ENCODE measurements around the gene INPP5K.

Gene INPP5K

DNA sequence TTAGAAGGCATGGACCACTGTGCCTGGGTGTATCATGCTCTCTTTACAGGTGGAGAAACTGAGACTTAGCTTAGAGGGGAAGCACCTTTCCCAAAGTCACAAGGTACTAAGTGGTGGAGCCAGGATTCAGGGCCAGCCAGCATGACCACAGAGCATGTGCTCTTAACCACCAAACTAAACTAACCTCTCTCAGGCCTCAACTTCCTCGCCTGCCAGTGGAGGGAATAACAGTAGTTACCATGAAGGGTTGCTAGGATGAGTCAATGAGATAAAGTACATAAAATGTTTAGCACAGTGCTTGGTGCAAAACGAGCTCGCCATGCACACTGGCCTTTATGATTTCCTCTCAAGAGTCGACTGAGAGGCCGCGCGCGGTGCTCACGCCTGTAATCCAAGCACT lies 17.5 kb downstream of the INPP5K start:
- WGBS = 90% methylated on average over 9 of the region's 9 CpGs
- Histone ChIP-seq H3K27ac (ENCODE audit: low read depth, low read length) (no peak overlapping the region), H3K36me3 (ENCODE audit: insufficient read depth, low read length) (peaks cover 16% of the 10 kb centered on the region), H3K4me1 (ENCODE audit: insufficient read depth, low read length) (no peaks in the 10 kb centered on the region), H3K4me3 (ENCODE audit: low read length) (no peak overlapping the region), H3K9ac (ENCODE audit: low read depth, low read length) (no peak overlapping the region), H3K9me3 (ENCODE audit: insufficient read depth, low read depth, low read length) (no peaks in the 10 kb centered on the region), H3K27me3 (ENCODE audit: insufficient read depth, low read length) (no peaks in the 10 kb centered on the region)

DNA sequence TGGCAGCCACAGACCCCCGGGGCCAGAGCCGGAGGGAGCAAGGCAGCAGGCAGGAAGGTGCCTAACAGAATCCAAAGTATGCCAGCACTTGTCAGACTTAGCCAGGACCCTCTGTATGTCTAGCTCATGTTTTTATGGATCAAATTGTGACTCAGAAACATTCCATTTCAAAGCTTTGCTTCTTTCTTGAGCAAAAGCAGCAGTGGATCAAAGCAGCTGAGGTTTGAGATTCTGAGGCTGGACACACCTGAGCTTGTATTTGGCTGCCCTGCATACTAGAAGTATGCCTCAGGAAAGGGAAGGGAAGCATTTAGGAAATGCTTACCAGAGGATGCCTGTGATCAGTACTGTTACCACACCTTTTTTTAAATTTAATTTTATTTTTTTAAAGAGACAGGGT lies 18.2 kb downstream of the INPP5K start:
- Histone ChIP-seq H3K4me3 (ENCODE audit: low read length) (no peak overlapping the region), H3K9ac (ENCODE audit: low read depth, low read length) (no peak overlapping the region), H3K27me3 (ENCODE audit: insufficient read depth, low read length) (no peaks in the 10 kb centered on the region), H3K4me1 (ENCODE audit: insufficient read depth, low read length) (peaks cover 1% of the 10 kb centered on the region; the same call in 1 of the 2 replicates), H3K36me3 (ENCODE audit: insufficient read depth, low read length) (peaks cover 16% of the 10 kb centered on the region), H3K27ac (ENCODE audit: low read depth, low read length) (no peak overlapping the region), H3K9me3 (ENCODE audit: insufficient read depth, low read depth, low read length) (no peaks in the 10 kb centered on the region)
- WGBS = 97% methylated on average over 2 of the region's 2 CpGs

DNA sequence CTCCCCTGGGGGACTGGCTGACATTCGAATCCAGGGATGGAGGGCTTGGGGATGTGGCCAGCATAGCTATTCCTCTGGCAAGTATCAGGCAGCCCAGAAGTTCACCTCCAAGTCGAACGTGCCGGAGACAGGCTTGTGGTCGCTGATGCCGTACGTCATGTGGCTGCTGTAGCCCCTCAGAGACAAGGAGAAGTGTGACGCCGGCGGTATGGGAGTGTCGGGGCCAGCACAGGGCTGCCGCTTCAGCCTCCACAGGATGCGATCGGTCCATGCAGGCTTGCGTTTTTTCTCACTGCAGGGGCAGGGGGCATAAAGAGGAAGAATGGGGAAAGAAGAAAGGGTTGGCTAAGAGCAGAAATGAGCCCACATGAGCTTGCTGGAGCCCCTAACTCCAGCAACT lies 18.6 kb downstream of the INPP5K start:
- peaks cover 16% of the 10 kb centered on the region for H3K36me3 ChIP-seq (ENCODE audit: insufficient read depth, low read length)
- no peak overlapping the region for H3K4me3 ChIP-seq (ENCODE audit: low read length)
- no peak overlapping the region for H3K27ac ChIP-seq (ENCODE audit: low read depth, low read length)
- no peak overlapping the region for H3K9ac ChIP-seq (ENCODE audit: low read depth, low read length)
- H3K9me3 ChIP-seq (ENCODE audit: insufficient read depth, low read depth, low read length) = no peaks in the 10 kb centered on the region
- 90% methylated on average over 15 of the region's 15 CpGs for WGBS
- H3K4me1 ChIP-seq (ENCODE audit: insufficient read depth, low read length) = peaks cover 5% of the 10 kb centered on the region; the same call in 1 of the 2 replicates
- H3K27me3 ChIP-seq (ENCODE audit: insufficient read depth, low read length) = no peaks in the 10 kb centered on the region

DNA sequence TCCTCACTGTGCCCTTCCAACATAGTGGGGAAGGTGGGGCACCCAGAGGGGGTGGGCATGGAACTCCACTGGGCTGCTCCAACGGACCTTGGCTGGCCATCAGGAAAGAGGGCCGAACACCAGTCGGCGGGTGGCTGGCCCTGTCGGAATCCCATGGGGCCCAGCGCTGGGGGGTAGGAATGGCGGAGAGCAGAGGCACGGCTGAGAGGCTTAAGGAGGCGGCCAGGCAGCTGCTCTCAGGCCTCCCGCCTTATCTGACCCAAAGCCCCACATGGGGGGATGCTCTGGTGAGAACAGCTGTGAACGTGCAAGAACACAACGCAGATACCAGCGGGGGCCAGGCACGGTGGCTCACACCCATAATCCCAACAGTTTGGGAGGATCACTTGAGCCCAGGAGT lies 19.5 kb downstream of the INPP5K start:
- Histone ChIP-seq H3K9me3 (ENCODE audit: insufficient read depth, low read depth, low read length) (no peaks in the 10 kb centered on the region), H3K4me1 (ENCODE audit: insufficient read depth, low read length) (peaks cover 7% of the 10 kb centered on the region; the same call in 1 of the 2 replicates), H3K9ac (ENCODE audit: low read depth, low read length) (no peak overlapping the region), H3K4me3 (ENCODE audit: low read length) (no peak overlapping the region), H3K36me3 (ENCODE audit: insufficient read depth, low read length) (peaks cover 16% of the 10 kb centered on the region), H3K27me3 (ENCODE audit: insufficient read depth, low read length) (peaks cover 5% of the 10 kb centered on the region), H3K27ac (ENCODE audit: low read depth, low read length) (no peak overlapping the region)
- WGBS = 93% methylated on average over 14 of the region's 14 CpGs

DNA sequence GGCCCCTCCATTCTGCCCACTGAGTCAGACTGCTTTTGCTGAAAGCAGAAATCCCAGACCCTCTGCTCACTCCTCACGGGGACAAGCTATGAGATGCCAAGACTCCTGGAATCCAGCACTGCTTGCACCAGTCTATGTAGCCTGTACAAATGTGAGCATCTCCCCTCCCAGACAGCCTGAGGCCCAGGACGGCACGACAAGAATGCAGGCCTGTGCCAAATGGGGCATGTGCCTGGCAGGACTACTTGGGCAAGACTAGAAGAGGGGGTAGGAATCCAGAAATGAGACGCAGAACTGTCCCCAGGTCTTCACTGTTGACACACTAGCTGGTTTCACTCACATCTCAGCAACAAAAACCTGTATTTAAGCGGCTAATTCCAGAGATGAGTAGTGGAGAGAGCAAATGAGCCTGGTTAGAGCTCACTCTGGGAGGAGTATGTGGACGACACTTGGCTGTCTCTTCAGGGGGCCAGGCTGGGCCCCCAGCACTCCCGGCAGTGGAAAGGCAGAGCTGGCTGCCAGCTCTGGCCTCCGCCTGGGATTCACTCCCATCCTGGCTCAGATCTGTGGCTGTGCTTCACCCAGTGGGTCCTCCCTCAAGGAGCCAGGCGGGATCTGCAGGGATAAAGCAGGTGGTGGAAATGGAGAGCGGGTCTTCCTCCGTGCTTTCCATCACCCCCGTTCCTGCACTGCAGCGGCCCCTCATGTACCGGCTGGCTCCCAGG lies 21.0 kb downstream of the INPP5K start:
- H3K4me1 ChIP-seq (ENCODE audit: insufficient read depth, low read length) = peaks cover 9% of the 10 kb centered on the region; the same call in 1 of the 2 replicates
- H3K9me3 ChIP-seq (ENCODE audit: insufficient read depth, low read depth, low read length) = no peaks in the 10 kb centered on the region
- WGBS = 88% methylated on average over 14 of the region's 14 CpGs
- no peak overlapping the region for H3K4me3 ChIP-seq (ENCODE audit: low read length)
- no peak overlapping the region for H3K27ac ChIP-seq (ENCODE audit: low read depth, low read length)
- H3K27me3 ChIP-seq (ENCODE audit: insufficient read depth, low read length) = peaks cover 6% of the 10 kb centered on the region
- H3K9ac ChIP-seq (ENCODE audit: low read depth, low read length) = no peak overlapping the region
- peaks cover 16% of the 10 kb centered on the region for H3K36me3 ChIP-seq (ENCODE audit: insufficient read depth, low read length)

DNA sequence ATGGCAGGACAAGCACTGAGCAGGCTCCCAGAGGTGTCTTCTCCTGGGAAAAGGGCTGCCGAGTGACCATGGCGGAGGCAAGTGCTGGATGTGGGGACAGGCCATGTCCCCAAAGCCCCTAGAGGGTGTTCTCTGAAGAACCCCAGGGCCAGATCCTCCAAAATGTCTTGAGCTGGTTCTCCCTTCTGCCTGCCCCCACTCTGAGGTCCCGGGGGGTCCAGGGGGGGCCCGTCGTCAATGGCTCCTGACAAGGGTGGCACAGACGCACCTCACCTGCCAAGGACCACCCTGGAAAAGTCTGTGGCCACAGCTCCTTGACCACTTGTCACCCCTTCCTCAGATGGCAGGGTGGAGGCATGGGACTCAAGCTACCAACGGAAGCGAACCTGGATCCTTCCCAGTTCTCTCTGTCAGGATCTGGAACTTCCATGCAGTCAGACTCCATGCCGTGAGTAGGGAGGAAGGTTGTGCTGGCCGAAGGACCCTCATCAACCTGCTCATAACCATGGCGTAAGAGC lies 21.6 kb downstream of the INPP5K start:
- Histone ChIP-seq H3K9ac (ENCODE audit: low read depth, low read length) (no peak overlapping the region), H3K9me3 (ENCODE audit: insufficient read depth, low read depth, low read length) (no peaks in the 10 kb centered on the region), H3K36me3 (ENCODE audit: insufficient read depth, low read length) (peaks cover 16% of the 10 kb centered on the region), H3K4me3 (ENCODE audit: low read length) (no peak overlapping the region), H3K27ac (ENCODE audit: low read depth, low read length) (no peak overlapping the region), H3K4me1 (ENCODE audit: insufficient read depth, low read length) (peaks cover 11% of the 10 kb centered on the region; the same call in 1 of the 2 replicates), H3K27me3 (ENCODE audit: insufficient read depth, low read length) (peaks cover 6% of the 10 kb centered on the region)
- WGBS = 94% methylated on average over 11 of the region's 11 CpGs

DNA sequence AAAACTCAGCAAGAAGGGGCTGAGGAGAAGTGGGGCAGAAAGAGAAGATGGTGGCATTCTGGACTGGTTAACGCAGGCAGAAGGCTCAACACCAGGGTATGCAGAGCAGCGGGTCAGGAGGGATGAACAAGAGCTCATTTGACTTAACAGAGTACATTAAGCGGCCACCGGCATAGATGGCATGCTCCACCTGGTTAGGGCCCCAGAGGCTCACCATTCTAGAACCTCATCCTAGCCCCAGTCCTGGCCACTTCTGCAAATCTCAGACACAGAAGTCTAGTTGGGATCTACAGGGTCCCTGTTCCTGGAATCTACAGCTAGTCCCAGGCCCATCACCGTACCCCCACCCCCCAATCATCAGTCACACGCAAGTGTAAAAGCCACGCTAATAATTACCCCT lies 22.2 kb downstream of the INPP5K start:
- no peak overlapping the region for H3K4me3 ChIP-seq (ENCODE audit: low read length)
- no peaks in the 10 kb centered on the region for H3K9me3 ChIP-seq (ENCODE audit: insufficient read depth, low read depth, low read length)
- no peak overlapping the region for H3K27ac ChIP-seq (ENCODE audit: low read depth, low read length)
- peaks cover 6% of the 10 kb centered on the region for H3K27me3 ChIP-seq (ENCODE audit: insufficient read depth, low read length)
- peaks cover 16% of the 10 kb centered on the region for H3K36me3 ChIP-seq (ENCODE audit: insufficient read depth, low read length)
- peaks cover 11% of the 10 kb centered on the region; the same call in 1 of the 2 replicates for H3K4me1 ChIP-seq (ENCODE audit: insufficient read depth, low read length)
- WGBS = 95% methylated on average over 7 of the region's 7 CpGs
- no peak overlapping the region for H3K9ac ChIP-seq (ENCODE audit: low read depth, low read length)

DNA sequence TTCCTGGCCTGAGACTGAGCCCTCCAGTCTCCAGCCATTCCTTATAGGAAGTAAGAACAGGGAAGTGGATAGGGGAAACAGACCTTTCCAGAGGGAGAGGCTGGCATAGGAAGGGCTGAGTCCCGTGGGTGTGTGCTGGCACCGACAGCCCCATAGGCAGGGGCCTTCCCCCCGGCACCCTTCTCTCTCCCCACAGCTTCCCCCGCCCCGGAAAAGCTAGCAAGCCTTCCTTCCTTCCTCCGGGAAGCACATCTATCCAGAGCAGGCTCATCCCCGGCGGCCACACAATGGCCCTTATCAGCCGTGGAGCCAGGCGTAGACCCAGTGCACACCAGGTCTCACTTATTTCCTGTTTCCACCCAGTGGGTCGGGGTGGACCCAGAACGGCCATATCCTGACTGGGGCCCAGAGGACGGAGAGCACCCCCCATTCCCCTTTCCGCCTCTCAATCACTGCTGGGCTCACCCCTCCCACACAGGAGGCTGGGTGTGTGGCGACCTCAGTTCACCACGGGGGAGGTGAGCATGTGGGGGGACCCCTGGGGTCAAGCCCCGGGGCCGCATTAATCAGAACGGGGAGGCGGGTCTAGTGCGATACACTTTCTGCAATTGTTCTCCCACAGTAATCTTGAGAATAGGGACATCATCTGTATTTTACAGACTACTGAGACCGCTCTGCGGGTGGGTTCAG lies 23.0 kb downstream of the INPP5K start:
- Histone ChIP-seq H3K9ac (ENCODE audit: low read depth, low read length) (0 out of 2 replicates have a peak overlapping the region, but pooled peaks have one; percentile 53), H3K27ac (ENCODE audit: low read depth, low read length) (no peak overlapping the region), H3K4me1 (ENCODE audit: insufficient read depth, low read length) (peaks cover 15% of the 10 kb centered on the region), H3K27me3 (ENCODE audit: insufficient read depth, low read length) (peaks cover 6% of the 10 kb centered on the region), H3K36me3 (ENCODE audit: insufficient read depth, low read length) (peaks cover 16% of the 10 kb centered on the region), H3K4me3 (ENCODE audit: low read length) (no peak overlapping the region), H3K9me3 (ENCODE audit: insufficient read depth, low read depth, low read length) (no peaks in the 10 kb centered on the region)
- WGBS = 80% methylated on average over 23 of the region's 23 CpGs

DNA sequence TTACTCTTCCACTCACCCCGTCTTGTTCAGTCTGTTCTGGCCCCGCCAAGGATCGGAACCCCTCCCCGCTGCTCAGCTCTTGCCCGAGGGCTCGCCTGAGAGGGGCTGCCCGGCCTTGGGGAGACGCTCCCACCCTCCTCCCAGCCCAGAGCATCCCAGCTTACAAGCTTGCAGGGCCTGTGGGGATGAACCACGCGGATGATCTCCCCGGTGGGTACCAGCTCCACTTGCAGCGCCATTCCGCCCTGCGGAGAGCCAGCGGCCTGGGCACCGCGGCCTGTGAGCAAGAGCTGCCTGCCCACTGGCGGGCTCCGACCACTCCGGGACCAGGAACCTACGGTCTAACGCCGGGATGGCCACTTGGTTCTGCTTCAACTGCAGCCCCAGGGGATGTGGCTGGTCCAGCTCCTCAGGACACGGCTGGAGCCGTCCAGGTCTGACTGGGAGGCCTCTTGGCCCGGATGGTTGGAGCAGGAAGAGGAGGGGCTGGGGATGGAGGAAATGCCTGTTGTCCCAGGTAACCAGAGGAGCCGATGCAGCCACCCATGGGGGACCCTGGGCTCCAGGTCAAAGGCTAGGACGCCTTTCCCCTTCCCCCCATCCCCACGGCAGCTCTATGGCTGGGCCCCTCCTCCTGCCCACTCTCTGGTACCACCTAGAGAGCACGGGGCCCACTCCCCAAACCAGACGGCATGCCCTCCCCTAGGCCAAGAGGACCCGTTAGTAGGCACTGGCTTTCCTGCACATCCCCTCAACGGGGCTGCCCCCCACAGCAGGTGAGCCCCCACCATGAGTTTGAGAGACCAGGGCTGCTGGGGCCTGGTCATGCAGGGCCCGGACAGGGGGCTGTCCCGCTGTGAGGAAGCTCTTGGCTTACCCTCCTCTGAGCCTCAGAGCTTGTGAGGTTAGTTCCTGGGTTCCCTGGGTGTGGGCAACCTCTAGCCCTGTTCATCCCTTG lies 23.9 kb downstream of the INPP5K start, which contains the start of gene MYO1C:
Gene MYO1C, minus strand, starts transcription at position 438 of the 958 bp plus-strand sequence. Its CDS starts 199 bp downstream, at position 239.
- Histone ChIP-seq H3K27ac (ENCODE audit: low read depth, low read length) (no peak within 1 kb of the TSS), H3K4me1 (ENCODE audit: insufficient read depth, low read length) (peaks cover 17% of the 10 kb centered on the region)

DNA sequence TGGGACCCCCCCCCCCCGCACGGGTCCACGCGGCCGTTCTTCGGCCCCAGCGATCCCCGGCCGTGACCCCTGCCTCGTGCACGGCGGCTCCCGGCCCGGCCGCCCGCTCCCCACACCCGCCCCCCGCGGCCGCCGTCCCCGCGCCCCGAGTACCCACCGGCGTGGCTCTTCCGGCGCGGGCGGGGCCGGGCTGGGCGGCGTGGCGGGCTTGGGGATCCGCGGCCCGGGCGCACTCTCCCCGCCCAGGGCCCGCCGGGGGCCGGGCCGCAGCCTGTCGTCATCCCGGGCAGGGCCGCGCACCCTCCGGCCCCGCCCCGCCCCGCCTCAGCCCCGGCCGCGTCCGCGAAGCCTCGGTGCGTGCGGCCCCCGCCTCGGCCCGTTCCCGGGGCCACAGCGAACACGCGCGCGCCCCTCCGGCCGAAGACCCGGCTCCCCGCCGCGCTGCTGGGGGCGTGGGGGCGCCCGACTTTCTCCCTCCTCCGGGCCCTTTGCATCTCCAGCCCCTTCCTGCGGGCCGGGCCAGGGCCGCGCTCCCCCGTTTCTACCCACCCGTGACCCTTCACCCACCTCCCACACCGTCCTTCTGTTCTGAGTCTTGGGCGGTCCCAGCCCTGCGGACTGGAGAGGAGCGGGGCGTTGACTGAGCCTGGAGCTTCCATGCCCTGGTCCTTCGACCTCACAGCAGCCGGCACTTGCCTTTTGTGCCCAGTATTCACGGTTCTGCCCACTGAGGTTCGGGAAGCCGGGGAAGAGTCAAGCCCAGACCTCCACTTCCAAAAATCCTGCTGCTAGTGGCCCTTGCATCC lies 24.8 kb downstream of the INPP5K start:
- H3K4me1 ChIP-seq (ENCODE audit: insufficient read depth, low read length) = peaks cover 17% of the 10 kb centered on the region
- H3K9me3 ChIP-seq (ENCODE audit: insufficient read depth, low read depth, low read length) = no peaks in the 10 kb centered on the region
- under 1% methylated on average over 94 of the region's 94 CpGs for WGBS
- peaks cover 6% of the 10 kb centered on the region for H3K27me3 ChIP-seq (ENCODE audit: insufficient read depth, low read length)
- peak overlapping the region; percentile 67 for H3K4me3 ChIP-seq (ENCODE audit: low read length)
- H3K27ac ChIP-seq (ENCODE audit: low read depth, low read length) = peak overlapping the region; percentile 55; the same call in 1 of the 2 replicates
- peak overlapping the region; percentile 53 for H3K9ac ChIP-seq (ENCODE audit: low read depth, low read length)
- peaks cover 16% of the 10 kb centered on the region for H3K36me3 ChIP-seq (ENCODE audit: insufficient read depth, low read length)

More for the DNA sequence above, 23.9 kb downstream of the INPP5K start, which contains the start of gene MYO1C:
- peaks cover 6% of the 10 kb centered on the region for H3K27me3 ChIP-seq (ENCODE audit: insufficient read depth, low read length)
- no peaks in the 10 kb centered on the region for H3K9me3 ChIP-seq (ENCODE audit: insufficient read depth, low read depth, low read length)
- peak within 1 kb of the TSS; percentile 53 for H3K9ac ChIP-seq (ENCODE audit: low read depth, low read length)
- 29% methylated on average over 35 of the region's 35 CpGs for WGBS
- peaks cover 16% of the 10 kb centered on the region for H3K36me3 ChIP-seq (ENCODE audit: insufficient read depth, low read length)
- peak within 1 kb of the TSS; percentile 67 for H3K4me3 ChIP-seq (ENCODE audit: low read length)

Data from HUES64 (cell line).